Uterus (tissue), 2 donors: ENCODE results near the gene MRPL49.

Source experiments
- POLR2A ChIP-seq, 2 donors: fragments of 450-650 bp; IDR thresholded peaks; one replicate each; pipeline ENCODE4 v1.6.1; 2016; ENCODE audit warnings: antibody characterized with exemption in 2 of 2, mild to moderate bottlenecking in 1 of 2, moderate library complexity in 1 of 2
- TF ChIP-seq, protein P1 (sequence below), 4 experiments: fragments of 200-600 bp in 2 of 4; fragments of 450-650 bp in 2 of 4; sonication (generic) in 2 of 4; IDR thresholded peaks; one replicate each; pipeline ENCODE4 v1.5.1; 2016 to 2019; ENCODE audit warnings: antibody characterized with exemption in 4 of 4, mild to moderate bottlenecking in 2 of 4, moderate library complexity in 1 of 4

DNA sequence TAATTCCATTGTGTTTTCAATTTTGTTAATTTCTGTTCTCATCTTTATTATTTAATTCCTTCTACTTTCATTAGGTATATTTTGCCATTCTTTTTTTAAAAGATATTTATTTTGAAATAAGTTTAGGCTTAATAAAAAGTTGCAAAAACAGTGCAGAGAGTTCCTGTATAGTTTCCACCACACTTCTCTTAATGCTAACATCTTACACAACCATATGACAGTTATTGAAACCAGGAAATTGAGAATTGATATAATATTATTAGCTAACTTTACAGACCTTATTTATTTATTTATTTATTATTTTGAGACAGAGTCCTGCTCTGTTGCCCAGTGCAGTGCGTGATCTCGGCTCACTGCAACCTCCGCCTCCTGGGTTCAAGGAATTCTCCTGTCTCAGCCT is 34.1 kb downstream of the MRPL49 start:
- TF ChIP-seq, protein P1, sequence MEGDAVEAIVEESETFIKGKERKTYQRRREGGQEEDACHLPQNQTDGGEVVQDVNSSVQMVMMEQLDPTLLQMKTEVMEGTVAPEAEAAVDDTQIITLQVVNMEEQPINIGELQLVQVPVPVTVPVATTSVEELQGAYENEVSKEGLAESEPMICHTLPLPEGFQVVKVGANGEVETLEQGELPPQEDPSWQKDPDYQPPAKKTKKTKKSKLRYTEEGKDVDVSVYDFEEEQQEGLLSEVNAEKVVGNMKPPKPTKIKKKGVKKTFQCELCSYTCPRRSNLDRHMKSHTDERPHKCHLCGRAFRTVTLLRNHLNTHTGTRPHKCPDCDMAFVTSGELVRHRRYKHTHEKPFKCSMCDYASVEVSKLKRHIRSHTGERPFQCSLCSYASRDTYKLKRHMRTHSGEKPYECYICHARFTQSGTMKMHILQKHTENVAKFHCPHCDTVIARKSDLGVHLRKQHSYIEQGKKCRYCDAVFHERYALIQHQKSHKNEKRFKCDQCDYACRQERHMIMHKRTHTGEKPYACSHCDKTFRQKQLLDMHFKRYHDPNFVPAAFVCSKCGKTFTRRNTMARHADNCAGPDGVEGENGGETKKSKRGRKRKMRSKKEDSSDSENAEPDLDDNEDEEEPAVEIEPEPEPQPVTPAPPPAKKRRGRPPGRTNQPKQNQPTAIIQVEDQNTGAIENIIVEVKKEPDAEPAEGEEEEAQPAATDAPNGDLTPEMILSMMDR (IDR thresholded peaks at IDR 0.05): no peak
- TF ChIP-seq POLR2A (IDR thresholded peaks at IDR 0.05): no peak
